GM21576 (cell line): ENCODE measurements around the gene SEC24C.

Experiments
- ATAC-seq: cut with Tn5 transposase; IDR thresholded peaks from one replicate; pipeline ENCODE4 v1.9.1; 2021; ENCODE audit warnings: mild to moderate bottlenecking, moderate library complexity; ENCODE audit not compliant: unreplicated experiment

The SEC24C gene

DNA sequence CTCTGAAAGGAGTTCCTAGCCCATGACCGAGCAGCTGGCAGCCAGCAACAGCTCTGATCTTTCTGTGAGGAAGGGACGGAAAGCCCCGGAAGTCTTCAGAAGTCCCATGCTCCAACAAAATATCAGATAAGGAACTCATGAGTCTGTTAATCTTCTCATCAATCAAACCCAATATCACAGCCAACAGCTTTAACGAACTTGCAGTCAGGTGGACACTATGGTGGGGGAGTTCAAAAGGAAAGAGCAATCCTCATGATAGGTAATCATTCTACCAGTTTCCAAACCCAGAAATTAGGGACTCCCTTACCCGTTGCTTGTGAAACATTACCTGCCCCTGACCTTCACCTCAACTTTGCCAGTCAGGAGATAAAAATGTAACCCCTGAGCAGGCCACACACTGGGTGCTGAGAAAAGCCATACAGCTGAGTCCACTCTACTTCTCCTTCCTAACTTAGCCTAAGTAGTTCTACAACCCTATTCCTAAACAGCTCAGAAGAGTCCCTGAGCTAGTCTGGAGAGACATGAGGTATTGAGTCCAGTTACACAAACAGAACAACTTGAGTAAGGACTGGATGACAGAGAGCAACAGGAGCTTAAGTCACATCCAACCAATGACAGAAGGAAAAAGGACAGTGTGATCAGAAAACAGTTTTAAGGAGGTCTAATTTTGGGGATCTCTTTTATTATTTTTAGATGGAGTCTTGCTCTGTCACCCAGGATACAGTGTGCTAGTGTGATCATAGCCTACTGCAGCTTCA is 65.1 kb downstream of the SEC24C start:
- no peak for ATAC-seq

DNA sequence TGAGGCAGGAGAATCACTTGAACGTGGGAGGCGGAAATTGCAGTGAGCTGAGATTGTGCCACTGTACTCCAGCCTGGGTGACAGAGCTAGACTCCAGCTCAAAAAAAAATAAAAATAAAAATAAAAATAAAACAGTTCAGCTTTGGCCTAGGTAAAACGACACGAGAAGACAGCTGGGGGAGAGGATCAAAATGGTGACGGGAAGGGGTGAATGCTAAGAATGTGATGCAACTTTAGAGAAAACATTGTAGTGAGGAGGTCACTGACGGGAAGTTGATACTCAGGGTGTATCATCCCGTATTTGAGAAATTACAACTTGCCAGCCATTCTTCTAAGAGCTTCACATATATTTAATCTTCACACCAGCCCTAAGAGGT is 66.2 kb downstream of the SEC24C start:
- ATAC-seq, result no peak

DNA sequence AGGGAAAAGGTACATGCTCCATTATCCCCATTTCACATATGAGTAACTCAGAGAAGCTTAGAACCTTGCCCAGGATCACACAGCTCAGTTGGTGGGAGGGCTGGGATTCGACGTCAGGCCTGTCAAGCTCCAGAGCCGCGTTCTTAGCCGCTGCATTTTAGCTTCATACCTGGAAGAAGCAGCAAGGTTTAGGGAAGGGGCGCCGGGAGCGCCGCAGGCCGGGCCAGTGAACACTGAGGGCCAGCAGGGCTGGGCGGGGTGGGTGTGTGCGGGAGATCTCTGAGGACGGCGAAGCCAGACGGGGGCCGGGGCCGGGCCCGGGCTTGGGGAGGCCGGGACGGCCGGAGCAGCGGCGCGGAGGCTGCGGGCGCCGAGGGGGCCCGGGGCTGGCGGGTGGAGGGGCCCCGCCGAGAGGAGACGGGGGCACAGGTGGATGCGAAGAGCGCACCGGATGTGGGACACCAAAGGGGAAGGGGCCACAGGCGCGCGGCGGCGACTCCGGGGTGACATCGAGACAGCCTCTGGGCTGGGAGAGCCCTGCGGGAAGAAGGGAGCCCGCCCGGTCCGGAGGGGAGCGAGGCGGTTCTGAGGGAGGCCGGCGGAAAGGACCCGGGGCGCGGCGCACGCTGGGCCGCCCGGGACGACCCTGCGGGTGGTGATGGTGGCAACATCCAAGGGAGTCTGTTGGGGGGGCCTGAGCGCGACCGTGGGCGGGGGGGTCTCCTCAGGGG is 66.7 kb downstream of the SEC24C start:
- peak; percentile 20 for ATAC-seq

DNA sequence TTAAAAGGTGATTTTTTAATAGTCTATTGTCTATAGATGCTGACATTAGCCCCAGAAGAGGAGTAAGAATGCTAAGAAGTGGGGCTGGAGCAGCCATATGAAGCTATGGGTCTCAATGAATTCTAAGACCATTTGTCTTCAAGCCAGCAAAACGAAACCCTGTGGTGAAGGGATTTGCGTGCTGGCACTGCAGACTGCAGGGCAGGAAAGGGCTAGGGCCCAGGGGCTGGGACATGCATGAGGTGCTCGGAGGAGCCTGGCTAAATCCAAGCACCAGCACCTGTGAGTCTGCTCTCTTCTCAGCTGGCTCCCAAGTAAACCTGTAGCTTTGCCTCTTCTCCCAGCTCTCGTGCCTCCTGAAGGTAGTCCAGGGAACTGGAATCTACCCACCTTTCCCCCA is 68.5 kb downstream of the SEC24C start:
- no peak for ATAC-seq

DNA sequence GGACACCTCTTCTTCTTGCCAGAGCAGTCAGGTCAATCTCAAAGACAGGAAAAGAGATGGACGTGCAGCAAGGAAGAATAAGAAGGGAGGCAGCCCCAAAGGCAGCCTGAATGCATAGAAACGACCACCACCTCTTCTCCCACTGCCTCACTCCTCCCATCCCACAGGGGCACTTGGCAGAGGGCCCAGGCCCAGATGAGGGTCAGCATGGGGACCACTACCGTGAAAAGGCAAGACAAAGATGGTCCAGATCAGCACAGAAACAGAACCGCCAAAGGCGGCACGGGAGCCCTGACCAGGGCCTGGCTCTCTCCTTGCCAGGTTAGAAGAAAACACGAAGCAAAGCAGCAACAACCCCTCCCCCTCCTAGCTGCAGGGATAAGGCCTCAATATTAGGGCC is 69.2 kb downstream of the SEC24C start:
- no peak for ATAC-seq

DNA sequence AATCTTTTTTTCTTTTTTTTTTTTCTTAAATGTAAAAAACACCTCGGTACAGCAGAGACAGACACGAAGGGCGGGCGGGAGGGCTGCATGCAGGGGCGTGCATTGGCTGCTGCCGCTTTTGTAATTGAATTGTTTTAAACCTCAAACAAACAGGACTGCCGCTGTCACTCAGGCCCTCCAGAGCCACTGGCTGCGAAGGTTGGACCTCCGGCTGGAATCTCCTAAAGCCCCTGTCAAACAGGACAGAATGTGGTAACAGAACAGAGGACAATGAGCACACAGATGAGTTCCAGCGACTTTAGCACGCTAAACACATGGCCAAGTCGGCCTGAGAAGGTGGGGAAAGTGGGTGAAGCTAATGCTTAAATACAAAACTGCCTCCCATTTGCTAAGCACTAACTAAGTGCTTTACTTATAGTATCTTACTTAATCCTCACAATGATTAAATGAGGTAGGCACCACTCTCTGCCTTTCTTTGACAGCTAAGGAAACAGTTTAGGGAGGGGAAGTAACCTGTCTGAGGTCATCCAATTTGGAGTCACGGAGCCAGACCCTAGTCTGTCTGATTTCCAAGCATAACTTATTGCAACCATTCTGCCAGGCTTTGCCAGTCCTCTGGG is 70.2 kb downstream of the SEC24C start:
- no peak for ATAC-seq

DNA sequence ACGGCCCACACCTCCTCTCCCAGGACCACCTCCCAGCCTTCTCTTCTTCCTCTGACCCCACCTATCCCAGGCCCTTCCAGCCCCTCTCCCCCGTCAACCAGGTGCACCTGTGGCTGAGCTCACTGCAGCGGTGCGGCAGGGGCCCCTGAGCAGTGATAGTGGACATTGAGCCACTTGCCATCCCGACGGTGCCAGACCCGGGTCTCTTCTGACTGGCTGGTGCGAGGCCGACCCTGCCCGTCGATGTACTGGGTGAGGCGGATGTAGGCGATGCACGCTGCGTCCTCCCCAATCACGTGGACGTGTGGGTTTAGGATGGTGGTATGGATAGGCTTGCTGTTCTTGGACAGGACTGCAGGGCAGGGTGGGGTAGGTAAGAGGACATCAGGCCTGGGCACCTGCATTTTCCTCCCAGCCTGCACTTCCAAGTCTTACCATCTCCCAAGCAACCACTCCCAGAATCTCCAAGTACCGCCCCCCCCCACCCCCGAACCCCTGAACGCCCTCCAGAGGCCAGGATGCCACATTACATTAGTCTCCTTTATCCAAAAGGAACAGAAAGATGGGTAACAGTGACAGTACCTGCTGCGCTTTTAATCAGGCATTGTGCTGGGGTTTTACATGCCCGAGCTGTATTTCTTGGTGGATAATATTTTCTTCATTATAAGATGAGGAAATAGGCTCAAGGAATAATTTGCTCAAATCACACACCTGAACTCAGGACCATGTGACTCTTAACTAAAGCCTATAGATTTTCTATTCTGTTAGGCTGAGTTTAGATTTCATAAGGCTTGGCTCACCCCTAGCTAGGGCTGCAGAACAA is 70.9 kb downstream of the SEC24C start:
- ATAC-seq, result no peak

DNA sequence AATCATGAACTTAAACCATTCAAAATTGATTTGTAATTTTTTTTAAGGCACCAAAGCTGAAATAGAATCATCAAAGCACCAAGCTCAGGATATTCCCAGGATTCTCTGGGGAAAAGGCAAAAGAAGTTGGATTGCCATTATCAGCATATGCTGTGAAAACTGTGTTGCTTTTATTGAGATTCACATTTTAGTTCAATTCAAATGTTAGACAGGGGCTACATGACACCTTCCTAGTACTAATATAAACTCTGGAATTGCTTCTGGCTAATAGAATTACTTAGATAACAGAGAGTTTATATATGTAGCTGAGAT is 71.5 kb downstream of the SEC24C start:
- ATAC-seq, result no peak

DNA sequence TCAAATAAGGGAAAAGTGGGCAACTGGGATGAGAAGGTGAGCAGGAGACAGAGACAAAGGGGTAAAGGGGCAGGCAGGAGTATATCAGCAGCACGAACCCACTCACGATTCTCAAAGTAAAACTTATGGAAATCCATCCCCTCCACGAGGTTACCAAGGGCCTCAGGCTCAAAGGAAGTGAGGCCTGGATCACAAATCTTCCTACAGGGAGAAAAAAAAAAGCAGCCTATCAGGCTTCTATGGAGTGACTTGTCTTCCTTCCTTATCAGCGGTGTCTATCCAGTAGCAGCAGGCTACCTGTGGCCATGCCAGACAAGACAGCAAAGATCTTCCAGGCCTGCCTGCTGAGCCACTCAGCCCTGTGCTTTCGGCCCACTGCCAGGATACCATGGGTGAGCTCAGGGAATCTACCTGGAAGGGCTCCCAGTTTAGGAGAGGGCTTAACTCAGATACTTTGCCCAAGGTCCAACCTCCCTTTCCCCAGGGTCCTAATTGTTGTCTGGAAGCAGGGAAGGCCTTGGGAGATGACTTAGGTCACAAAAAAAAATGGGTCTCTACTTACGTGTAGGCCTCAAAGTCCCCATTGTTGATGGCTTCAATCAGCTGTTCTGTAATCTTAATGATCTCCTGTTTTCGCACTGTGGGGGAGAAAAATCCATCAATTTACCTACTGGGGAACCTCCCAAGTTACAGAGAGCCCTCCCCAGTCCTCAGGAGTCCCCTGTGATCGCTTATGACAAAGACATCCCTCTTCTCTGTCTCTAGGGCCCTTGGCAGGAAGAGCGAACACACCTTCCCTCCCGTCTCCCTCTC is 73.0 kb downstream of the SEC24C start:
- no peak for ATAC-seq

DNA sequence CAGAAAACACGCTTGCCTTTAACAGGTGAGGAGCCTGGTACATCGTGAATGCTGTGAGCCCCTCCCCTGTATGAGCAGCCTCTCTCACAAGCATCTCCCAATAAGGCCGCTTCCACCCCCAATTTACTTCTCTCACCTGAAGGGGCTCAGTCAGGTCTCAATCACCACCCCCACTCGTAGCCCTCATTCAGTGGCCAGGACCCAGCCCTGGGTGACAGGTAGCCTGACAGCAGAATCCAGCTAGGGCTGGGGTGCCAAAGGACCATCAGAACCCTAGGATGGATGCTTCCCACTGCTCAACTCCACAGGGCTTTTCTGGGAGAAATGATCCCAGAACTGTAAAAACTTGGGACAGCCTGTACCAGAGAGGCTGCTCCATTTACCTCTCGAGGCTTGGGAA is 73.7 kb downstream of the SEC24C start:
- ATAC-seq, result no peak

DNA sequence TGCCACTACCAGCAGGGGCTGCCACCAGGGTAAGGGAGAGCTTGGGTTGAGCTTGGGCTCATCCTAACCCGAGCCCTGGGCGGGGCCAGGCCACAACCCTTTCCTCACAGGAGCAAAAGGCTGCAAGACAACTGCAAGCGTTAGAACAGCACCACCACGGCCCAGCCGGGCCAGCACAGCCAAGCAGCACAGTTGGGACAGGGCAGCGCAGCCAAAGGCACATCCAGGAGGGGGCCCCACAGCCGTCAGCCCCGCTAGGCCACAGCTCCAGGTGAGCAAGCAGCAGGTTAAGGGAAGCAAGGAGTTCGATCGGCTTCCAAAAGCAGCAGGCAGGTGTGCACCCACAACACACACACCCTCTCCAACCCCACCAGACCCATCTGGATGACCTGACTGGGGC is 74.2 kb downstream of the SEC24C start:
- ATAC-seq, result no peak

DNA sequence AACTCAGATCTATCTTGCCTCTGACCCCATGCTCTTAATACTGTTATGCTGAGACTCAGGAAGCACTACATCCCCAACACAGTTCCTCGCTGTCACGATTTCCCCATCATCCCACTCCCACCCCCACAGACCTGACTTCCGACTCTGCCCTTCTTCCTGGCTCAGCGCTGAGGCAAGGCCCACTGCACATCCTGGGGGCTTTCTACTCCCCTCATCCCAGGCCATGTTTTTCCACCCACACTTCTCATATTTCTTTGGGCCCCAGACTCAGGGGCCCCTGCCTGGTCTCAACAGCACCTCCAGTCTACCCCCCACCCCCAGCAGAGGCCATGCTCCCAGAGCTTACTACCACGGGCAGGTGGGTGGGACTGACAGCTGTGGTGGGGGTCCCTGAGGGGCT is 74.9 kb downstream of the SEC24C start:
- ATAC-seq, result no peak

DNA sequence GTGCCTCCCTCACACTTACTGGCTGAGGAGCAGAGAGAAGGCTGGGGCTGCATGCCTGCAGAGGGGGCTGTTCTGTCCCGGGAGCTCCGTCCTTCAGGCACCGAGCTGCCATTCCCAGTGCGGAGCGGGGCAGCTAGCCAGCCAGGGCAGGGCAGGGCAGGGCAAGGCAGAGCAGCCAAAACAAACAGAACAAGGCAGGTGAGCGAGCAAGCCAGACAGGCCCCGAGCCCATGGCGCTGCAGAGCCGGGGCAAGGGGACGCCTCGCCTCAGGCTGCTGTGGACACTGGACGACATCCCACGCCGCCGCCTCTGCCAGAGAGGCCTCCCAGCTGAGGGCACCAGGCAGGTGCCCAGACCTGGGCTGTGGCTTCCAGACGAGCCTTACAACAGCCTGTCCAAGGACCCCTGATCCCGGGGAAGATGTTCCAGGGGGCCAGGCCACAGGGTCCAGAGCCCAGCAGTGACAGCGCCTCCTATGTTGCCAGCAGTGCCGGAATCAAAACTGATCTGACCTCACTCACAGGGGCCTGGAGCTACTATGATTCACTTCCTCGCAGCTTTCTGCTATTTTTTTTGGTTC is 75.4 kb downstream of the SEC24C start:
- no peak for ATAC-seq
